GM12875 (cell line): ENCODE results near the gene FASTK.

Experiments used
- H3K4me3 ChIP-seq: one replicate; pipeline ENCODE4 v1.5.1; 2011; ENCODE audit warnings: low read depth, low read length, control low read depth
- TF ChIP-seq, protein P1 (sequence below): IDR thresholded peaks from 2 replicates; pipeline ENCODE4 v1.5.1; 2011; ENCODE audit warnings: low read depth, mild to moderate bottlenecking, control low read depth, inconsistent platforms, low read length, moderate library complexity, borderline replicate concordance; ENCODE audit not compliant: insufficient read depth

FASTK gene

DNA sequence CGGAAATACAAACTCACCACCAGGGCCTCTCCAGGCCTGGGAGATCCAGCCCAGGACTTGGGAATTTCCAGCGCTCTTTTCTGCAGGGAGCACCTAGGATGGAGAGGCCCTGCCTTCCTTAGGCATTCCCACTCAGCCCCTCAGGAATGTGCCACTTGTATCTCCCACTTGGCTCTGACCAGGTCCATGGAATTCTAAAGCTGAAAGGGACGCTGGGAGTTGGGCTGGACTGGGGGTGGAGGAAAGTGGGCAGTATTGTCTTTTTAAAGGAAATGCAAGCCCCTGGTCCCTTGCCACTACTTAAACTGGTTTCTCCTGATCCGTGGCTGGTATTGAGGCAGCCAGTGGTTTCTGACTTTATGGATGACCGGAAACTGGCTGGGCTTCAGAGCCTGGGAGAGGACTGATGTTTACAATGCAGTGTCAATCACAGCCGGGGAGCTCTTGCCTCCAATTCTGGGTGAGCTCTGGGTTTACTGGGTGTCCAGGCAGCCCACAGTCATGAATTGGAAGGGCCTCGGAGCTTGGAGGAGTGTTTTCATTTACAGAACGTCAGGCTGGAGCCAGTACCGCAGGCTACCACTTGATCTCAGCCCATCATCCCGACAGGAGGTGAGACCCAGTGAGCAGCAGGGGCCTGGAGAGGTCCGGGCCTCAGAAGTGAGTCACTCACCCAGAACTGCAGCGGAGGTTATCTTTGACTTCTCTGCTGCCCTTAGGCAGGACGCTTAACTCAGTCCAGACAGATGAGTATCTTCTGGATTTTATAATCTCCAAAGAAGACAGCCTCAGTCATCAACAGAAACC is 32.9 kb upstream of the FASTK start:
- TF ChIP-seq, protein P1, sequence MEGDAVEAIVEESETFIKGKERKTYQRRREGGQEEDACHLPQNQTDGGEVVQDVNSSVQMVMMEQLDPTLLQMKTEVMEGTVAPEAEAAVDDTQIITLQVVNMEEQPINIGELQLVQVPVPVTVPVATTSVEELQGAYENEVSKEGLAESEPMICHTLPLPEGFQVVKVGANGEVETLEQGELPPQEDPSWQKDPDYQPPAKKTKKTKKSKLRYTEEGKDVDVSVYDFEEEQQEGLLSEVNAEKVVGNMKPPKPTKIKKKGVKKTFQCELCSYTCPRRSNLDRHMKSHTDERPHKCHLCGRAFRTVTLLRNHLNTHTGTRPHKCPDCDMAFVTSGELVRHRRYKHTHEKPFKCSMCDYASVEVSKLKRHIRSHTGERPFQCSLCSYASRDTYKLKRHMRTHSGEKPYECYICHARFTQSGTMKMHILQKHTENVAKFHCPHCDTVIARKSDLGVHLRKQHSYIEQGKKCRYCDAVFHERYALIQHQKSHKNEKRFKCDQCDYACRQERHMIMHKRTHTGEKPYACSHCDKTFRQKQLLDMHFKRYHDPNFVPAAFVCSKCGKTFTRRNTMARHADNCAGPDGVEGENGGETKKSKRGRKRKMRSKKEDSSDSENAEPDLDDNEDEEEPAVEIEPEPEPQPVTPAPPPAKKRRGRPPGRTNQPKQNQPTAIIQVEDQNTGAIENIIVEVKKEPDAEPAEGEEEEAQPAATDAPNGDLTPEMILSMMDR: no peak
- no peak overlapping the region for H3K4me3 ChIP-seq

DNA sequence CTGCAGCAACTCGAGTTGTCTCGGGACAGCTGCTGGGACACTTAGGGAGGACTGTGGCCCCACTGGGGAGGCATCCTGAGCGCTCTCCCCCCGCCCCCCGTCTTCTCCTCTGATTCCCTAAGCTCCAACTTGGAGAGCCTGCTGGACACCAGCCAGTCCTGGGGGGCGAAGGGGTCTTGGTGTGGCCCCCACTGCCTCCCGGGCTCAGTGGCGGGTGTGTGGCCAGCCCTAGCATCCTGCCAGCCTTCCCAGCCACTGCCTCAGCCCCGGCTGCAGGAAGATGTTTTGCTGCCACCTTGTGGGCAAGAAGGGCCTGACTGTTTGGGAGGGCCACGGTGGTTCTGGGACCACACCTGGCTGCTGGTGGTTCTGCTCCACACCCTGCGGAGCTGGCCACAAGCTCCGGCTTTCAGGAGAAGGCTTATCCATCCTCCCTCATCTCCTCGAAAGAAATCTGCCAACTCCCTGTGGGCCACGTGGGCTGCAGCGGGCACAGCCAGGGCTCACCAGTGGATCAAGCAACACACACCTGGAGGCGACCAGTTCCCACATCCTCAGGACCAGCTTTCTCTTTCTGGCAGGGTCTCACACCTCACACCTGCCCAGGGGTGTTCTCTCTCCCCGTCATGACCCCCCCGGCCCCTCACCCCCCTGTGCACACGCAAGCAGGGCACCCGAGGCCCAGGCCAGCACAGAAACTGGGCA is 30.5 kb upstream of the FASTK start:
- TF ChIP-seq, protein P1: peak; percentile 91
- no peak overlapping the region for H3K4me3 ChIP-seq

DNA sequence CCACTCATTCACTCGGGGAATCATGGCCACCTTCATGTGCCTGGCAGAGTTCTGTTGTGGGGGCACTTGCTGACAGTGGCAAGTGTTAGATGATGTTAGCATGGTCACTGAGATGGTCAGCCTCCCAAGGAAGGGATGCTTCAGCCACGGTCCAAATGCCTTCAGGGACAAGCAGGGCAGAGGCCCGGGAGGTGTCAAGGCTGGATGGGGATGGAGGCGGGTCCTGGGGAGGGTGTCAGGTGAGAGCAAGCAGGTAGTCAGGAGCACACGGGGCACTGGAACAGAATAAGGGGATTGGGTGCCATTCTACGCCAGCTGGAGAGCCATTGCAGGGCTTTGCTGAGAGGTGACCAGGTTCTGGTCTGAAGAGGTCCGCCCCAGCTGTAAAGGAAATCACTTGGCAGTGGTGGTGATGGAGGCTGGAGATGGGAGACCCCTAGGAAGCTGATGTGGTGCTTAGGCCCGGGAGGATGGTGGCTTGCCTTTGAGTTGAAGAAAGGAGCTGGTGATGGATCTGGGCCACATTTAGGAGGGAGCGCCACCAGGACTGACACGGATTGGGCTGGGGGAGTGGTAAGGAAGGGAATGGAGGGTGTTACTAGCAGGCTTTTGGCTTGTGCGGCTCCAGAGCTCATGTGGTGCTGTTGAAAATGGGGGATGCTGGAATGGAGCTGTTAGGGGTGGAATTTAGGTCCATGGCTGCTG is 29.8 kb upstream of the FASTK start:
- TF ChIP-seq, protein P1: no peak
- no peak overlapping the region for H3K4me3 ChIP-seq

DNA sequence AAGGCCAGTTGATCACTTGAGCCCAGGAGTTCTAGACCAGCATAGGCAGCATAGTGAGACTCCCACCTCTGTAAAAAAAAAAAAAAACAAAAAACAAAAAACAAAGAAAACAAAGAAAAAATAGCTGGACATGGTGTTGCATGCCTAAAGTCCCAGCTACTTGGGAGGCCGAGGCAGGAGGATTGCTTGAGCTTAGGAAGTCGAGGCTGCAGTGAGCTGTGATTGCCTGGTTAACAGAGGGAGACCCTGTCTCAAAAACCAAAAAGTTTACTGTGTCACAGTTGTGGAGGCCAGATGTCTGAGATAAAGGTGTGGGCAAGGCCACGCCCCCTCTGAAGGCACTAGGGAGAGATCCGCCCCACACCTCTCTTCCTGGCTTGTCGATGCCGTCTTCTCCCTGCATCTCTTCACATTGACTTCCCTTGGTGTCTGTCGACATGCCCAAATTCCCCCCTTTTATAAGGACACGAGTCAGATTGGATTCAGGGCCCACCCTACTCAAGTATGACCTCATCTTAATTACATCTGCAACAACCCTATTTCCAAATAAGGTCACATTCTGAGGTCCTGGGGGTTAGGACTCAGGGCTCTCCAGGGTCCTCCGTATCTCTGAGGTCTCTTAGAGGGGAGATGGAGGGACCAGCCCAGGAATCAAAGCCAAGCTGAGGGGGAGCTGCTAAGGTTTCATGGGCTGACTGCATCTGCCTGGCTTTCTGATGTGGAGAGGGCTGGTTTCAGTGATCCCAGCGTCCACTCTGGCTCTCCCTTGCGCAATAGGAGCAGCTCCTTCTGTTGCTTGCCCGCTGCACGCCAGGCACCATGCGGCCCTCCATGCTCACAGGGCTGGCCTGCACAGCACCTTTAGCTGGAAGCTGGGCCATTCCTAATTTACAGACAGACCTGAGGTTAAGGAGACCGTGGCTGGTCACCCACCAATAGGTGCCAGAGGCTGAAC is 28.8 kb upstream of the FASTK start:
- TF ChIP-seq, protein P1: no peak
- no peak overlapping the region for H3K4me3 ChIP-seq

DNA sequence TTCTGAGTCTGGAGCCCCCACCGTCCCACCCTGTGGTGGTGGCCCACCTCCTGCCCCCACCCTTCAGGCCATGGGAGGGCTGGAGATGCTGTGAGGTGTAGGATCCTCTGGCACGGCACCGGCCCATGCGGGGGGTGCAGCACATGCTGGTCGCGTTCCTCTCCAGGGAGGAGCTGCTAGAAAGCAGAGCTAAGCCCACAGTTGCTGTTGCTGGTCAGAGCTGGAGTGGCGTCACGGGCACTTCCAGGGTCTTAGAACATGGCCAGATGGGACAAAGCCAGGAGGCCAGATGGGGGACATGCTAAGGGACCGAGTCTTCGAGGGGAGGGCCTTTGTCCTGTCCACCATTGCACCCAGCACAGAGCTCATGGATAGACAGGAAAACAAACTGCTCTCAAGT is 27.3 kb upstream of the FASTK start:
- TF ChIP-seq, protein P1: no peak

DNA sequence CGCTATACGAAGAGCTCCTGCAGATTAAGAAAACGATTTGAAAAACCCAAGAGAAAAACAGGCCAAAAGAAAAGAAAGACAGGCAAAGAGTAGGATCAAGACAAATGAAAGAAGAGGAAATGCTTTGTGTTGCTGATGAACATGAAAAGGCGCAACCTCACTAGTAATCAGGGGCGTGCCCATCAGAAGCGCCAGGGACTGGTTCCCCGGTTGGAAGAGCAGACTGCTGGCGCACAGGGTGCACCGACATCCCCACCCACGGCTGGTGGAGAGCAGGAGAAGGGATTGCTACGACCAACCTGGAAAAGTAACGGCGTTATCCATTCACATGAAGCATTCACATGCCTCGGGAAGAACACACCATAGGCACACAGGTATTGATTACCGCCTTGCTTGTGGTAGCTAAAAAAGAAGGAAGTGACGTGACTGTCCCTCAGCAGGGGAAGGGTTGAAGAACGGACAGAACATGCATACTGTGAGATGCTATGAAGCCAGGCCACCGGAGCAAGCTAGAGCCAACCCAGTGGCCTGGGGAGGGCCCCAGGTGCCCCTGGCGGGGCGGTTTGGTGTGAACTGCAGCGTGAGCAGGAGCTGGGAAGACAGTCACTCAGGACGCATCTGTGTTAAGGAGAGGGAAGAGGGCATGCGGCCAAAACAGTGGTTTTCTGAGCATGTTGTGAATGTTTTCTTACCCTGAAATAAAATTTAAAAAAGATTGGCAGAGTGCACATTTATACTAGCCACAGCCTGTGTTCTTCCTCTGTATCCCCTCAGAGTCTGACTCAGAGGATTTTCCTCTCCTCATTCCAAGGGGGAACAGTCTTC is 24.0 kb upstream of the FASTK start:
- H3K4me3 ChIP-seq: no peak overlapping the region
- TF ChIP-seq, protein P1: no peak

More for the DNA sequence above, 27.3 kb upstream of the FASTK start:
- H3K4me3 ChIP-seq: no peak overlapping the region
